Fibroblast of lung (primary cell): ENCODE data around the gene PKD1.

ENCODE experiments used
- CTCF ChIP-seq, 2 donors: IDR thresholded peaks in 1 of 2; conservative IDR thresholded peaks in 1 of 2; 1 replicate in 1 of 2; 2 replicates in 1 of 2; pipeline ENCODE4 v1.5.1; 2011 to 2012; ENCODE audit warnings: low read length in 2 of 2, control low read depth in 1 of 2, inconsistent platforms in 1 of 2, low read depth in 1 of 2, mild to moderate bottlenecking in 1 of 2
- EZH2 ChIP-seq: IDR thresholded peaks from 2 replicates; pipeline ENCODE4 v1.5.1; 2012; ENCODE audit warnings: low read length, control low read depth, mild to moderate bottlenecking; ENCODE audit errors: missing control alignments

DNA sequence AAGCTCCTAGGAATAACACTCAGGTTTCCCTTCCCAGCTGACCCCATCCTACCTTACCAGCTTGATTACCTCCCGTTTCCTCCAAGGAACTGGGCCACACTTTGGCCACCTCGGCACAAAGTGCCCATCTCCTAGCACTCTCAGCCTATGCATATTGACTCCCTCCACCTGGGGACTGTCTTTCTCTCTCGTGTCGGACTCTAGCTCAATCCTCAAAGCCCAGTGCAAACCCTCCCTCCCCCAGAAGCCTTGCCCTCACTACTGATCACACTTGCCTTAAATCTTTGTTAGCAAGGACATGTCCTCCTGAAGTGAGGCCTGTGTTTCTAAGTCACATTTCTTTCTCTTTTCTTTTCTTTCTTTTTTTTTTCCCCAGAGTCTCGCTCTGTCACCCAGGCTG is 10.1 kb upstream of the PKD1 start:
- TF ChIP-seq CTCF (conservative IDR thresholded peaks at IDR 0.05 in 1 of 2, IDR thresholded peaks at IDR 0.05 in 1 of 2; ENCODE audit: low read depth in 1 of 2, low read length in 2 of 2) (no peak), EZH2 (no peak)
